Body of pancreas (tissue), 4 donors: Measurements from ENCODE around the gene PTMS. TPM values are rescaled to one million over a fixed set of nuclear protein-coding genes. Genes with fewer than 3 reads are reported as not detected.

Source experiments
- ATAC-seq: fragments of 150-250 bp; one replicate; pipeline ENCODE4 v1.9.1; 2016
- DNase-seq, 4 donors: peaks; one replicate each; pipeline ENCODE4 v3.0.0-alpha.2; 2019
- H3K27ac ChIP-seq, 4 donors: fragments of 200-600 bp; sonication (generic); 1 replicate in 3 of 4; 2 replicates in 1 of 4; pipeline versions ENCODE4 v1.5.1 to v1.6.1; 2016 to 2019; ENCODE audit warnings: mild to moderate bottlenecking in 1 of 4, mixed read lengths in 1 of 4, moderate library complexity in 1 of 4
- H3K27me3 ChIP-seq, 2 donors: fragments of 200-600 bp; sonication (generic); one replicate each; pipeline ENCODE4 v1.6.0; 2016; ENCODE audit warnings: mild to moderate bottlenecking in 1 of 2
- H3K36me3 ChIP-seq, 2 donors: fragments of 200-600 bp; sonication (generic); replicated peaks in 1 of 2; 2 replicates each; pipeline ENCODE4 v1.5.1; 2016; ENCODE audit warnings: low read depth in 2 of 2; ENCODE audit not compliant: insufficient read depth in 1 of 2
- H3K4me1 ChIP-seq: fragments of 200-600 bp; sonication (generic); one replicate; pipeline ENCODE4 v1.6.0; 2016
- H3K4me3 ChIP-seq, 2 donors: fragments of 200-600 bp; sonication (generic); 1 replicate in 1 of 2; 2 replicates in 1 of 2; pipeline ENCODE4 v1.5.1; 2016 to 2019
- H3K9me3 ChIP-seq, 3 donors: fragments of 200-600 bp; sonication (generic); 1 replicate in 2 of 3; 2 replicates in 1 of 3; pipeline ENCODE4 v1.5.1; 2016
- POLR2A ChIP-seq, 3 donors: fragments of 450-650 bp; IDR thresholded peaks; one replicate each; pipeline ENCODE4 v1.6.1; 2016; ENCODE audit warnings: antibody characterized with exemption in 3 of 3, mild to moderate bottlenecking in 2 of 3
- WGBS, 2 donors: methylation state at CpG; one replicate each; pipeline ENCODE4 v1.1.5; 2017; 5-methylcytosine and 5-hydroxymethylcytosine counted together
- intact Hi-C: fragments of 100-400 bp; cut with DNase I; formaldehyde crosslinking; loops from one replicate; pipeline ENCODE4 v1.15.1; 2023
- total RNA-seq, 2 donors: library from RNA; depleted of rRNA; stranded (reverse); fragments of >200 nt; gene quantifications; one replicate each; pipeline ENCODE4 v1.1.0, GENCODE V29; 2016
- TF ChIP-seq, protein P1 (sequence below), 7 experiments: fragments of 450-650 bp in 4 of 7; fragments of 200-600 bp in 3 of 7; sonication (generic) in 3 of 7; IDR thresholded peaks; one replicate each; pipeline ENCODE4 v1.5.1; 2016 to 2019; ENCODE audit warnings: antibody characterized with exemption in 7 of 7

The PTMS gene
- total RNA-seq, 2 donors from 2014 or later = 69.5 to 109 TPM

DNA sequence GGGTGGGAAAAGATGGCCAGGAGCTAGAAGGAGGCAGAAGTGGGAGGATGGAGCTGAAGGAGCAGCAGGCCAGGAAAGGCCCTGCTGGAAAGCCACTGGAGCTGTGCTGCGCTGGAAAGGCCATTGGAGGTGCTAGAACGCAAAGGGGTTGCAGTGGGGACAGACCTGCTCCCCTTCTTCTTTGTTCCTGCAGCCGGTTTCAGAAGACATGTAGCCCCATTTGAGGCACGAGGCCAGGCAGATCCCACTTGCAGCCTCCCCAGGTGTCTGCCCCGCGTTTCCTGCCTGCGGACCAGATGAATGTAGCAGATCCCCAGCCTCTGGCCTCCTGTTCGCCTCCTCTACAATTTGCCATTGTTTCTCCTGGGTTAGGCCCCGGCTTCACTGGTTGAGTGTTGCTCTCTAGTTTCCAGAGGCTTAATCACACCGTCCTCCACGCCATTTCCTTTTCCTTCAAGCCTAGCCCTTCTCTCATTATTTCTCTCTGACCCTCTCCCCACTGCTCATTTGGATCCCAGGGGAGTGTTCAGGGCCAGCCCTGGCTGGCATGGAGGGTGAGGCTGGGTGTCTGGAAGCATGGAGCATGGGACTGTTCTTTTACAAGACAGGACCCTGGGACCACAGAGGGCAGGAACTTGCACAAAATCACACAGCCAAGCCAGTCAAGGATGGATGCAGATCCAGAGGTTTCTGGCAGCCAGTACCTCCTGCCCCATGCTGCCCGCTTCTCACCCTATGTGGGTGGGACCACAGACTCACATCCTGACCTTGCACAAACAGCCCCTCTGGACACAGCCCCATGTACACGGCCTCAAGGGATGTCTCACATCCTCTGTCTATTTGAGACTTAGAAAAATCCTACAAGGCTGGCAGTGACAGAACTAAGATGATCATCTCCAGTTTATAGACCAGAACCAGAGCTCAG is 53.2 kb downstream of the PTMS start:
- intact Hi-C loops = no loop called here
- Histone ChIP-seq H3K9me3 (no peaks in the 10 kb centered on the region), H3K27ac (no peak overlapping the region), H3K4me1 (peaks cover 7% of the 10 kb centered on the region), H3K27me3 (peaks cover 0 to 11% of the 10 kb centered on the region in 2 donors), H3K4me3 (no peak overlapping the region), H3K36me3 (no peaks in the 10 kb centered on the region)
- DNase-seq (no peak), ATAC-seq (no peak)
- TF ChIP-seq POLR2A (IDR thresholded peaks at IDR 0.05) = no peak
- TF ChIP-seq, protein P1, sequence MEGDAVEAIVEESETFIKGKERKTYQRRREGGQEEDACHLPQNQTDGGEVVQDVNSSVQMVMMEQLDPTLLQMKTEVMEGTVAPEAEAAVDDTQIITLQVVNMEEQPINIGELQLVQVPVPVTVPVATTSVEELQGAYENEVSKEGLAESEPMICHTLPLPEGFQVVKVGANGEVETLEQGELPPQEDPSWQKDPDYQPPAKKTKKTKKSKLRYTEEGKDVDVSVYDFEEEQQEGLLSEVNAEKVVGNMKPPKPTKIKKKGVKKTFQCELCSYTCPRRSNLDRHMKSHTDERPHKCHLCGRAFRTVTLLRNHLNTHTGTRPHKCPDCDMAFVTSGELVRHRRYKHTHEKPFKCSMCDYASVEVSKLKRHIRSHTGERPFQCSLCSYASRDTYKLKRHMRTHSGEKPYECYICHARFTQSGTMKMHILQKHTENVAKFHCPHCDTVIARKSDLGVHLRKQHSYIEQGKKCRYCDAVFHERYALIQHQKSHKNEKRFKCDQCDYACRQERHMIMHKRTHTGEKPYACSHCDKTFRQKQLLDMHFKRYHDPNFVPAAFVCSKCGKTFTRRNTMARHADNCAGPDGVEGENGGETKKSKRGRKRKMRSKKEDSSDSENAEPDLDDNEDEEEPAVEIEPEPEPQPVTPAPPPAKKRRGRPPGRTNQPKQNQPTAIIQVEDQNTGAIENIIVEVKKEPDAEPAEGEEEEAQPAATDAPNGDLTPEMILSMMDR (IDR thresholded peaks at IDR 0.05) = no peak
- 83 to 88% methylated on average over 10 to 13 of the region's 13 CpGs for WGBS, 2 donors

DNA sequence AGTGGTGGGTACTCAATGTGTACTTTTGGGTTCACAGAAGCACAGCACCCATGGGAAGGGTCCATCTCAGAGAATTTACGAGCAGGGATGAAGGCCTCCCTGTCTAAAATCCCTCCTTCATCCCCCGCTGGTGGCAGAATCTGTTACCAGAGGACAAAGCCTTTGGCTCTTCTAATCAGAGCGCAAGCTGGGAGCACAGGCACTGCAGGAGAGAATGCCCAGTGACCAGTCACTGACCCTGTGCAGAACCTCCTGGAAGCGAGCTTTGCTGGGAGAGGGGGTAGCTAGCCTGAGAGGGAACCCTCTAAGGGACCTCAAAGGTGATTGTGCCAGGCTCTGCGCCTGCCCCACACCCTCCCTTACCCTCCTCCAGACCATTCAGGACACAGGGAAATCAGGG is 54.0 kb downstream of the PTMS start:
- Histone ChIP-seq H3K36me3 (no peaks in the 10 kb centered on the region), H3K4me3 (no peak overlapping the region), H3K9me3 (no peaks in the 10 kb centered on the region), H3K27ac (no peak overlapping the region), H3K27me3 (peaks cover 0 to 19% of the 10 kb centered on the region in 2 donors), H3K4me1 (peaks cover 8% of the 10 kb centered on the region)
- no peak for TF ChIP-seq POLR2A (IDR thresholded peaks at IDR 0.05)
- TF ChIP-seq, protein P1 (IDR thresholded peaks at IDR 0.05) = no peak
- DNase-seq = no peak
- ATAC-seq = no peak
- WGBS, 2 donors = 66 to 67% methylated on average over 2 to 5 of the region's 5 CpGs
- intact Hi-C loops = no loop called here

Other genes starting within 250 kb of the PTMS start
- 100 to 1,000 TPM; 311 to 476 TPM for gene GAPDH, start 231.8 kb upstream of the PTMS start, total RNA-seq
- gene IFFO1, start 210.3 kb upstream of the PTMS start, total RNA-seq = 10 to 100 TPM; 11.4 to 13.2 TPM
- 10 to 100 TPM; 10.9 to 83.1 TPM for gene NOP2, start 198.1 kb upstream of the PTMS start, total RNA-seq
- 100 to 1,000 TPM; 114 to 122 TPM for gene CHD4, start 159.0 kb upstream of the PTMS start, total RNA-seq
- 1 to 10 TPM in 1 of 2 donors, under 1 TPM in 1; 0.66 to 3.6 TPM for gene LPAR5, start 130.4 kb upstream of the PTMS start, total RNA-seq
- gene ACRBP, start 118.9 kb upstream of the PTMS start, total RNA-seq = 1 to 10 TPM in 1 of 2 donors, under 1 TPM in 1; 0.78 to 5.9 TPM
- gene ING4, start 103.2 kb upstream of the PTMS start, total RNA-seq = 10 to 100 TPM; 23.3 to 39.9 TPM
- gene ZNF384, start 77.0 kb upstream of the PTMS start, total RNA-seq = 10 to 100 TPM; 20.0 to 25.4 TPM
- not detected for gene PIANP, start 65.5 kb upstream of the PTMS start, total RNA-seq
- gene COPS7A, start 42.3 kb upstream of the PTMS start, total RNA-seq = 10 to 100 TPM; 20.2 to 27.7 TPM
- 10 to 100 TPM; 59.4 to 76.5 TPM for gene MLF2, start 13.2 kb upstream of the PTMS start, total RNA-seq
- not detected for gene LAG3, start 6.2 kb downstream of the PTMS start, total RNA-seq
- 1 to 10 TPM; 3.0 to 5.2 TPM for gene CD4, start 23.2 kb downstream of the PTMS start, total RNA-seq
- under 1 TPM in 1 of 2 donors, not detected in 1; 0.78 TPM for gene GPR162, start 55.5 kb downstream of the PTMS start, total RNA-seq
- 10 to 100 TPM; 17.6 to 43.2 TPM for gene P3H3, start 62.0 kb downstream of the PTMS start, total RNA-seq
- under 1 TPM; 0.33 to 0.52 TPM for gene GNB3, start 74.6 kb downstream of the PTMS start, total RNA-seq
- gene CDCA3, start 84.9 kb downstream of the PTMS start, total RNA-seq = 1 to 10 TPM in 1 of 2 donors, under 1 TPM in 1; 0.52 to 2.3 TPM
- 10 to 100 TPM; 18.2 to 60.6 TPM for gene USP5, start 85.8 kb downstream of the PTMS start, total RNA-seq
- gene TPI1, start 101.2 kb downstream of the PTMS start, total RNA-seq = 100 to 1,000 TPM; 134 to 152 TPM
- gene SPSB2, start 106.9 kb downstream of the PTMS start, total RNA-seq = 10 to 100 TPM in 1 of 2 donors, 1 to 10 TPM in 1; 2.6 to 11.9 TPM
- 10 to 100 TPM in 1 of 2 donors, 1 to 10 TPM in 1; 7.0 to 21.1 TPM for gene LRRC23, start 138.5 kb downstream of the PTMS start, total RNA-seq
- 10 to 100 TPM in 1 of 2 donors, 1 to 10 TPM in 1; 4.4 to 11.9 TPM for gene ENO2, start 148.2 kb downstream of the PTMS start, total RNA-seq
- gene ATN1, start 161.6 kb downstream of the PTMS start, total RNA-seq = 10 to 100 TPM; 36.1 to 86.7 TPM
- gene RNU7-1, start 177.5 kb downstream of the PTMS start, total RNA-seq = not detected
- 100 to 1,000 TPM; 219 to 302 TPM for gene C12orf57, start 177.7 kb downstream of the PTMS start, total RNA-seq
- gene PTPN6, start 185.0 kb downstream of the PTMS start, total RNA-seq = 10 to 100 TPM; 18.4 to 19.4 TPM
- 100 to 1,000 TPM in 1 of 2 donors, 10 to 100 TPM in 1; 83.4 to 125 TPM for gene PHB2, start 204.3 kb downstream of the PTMS start, total RNA-seq
- gene EMG1, start 204.6 kb downstream of the PTMS start, total RNA-seq = 10 to 100 TPM in 1 of 2 donors, 1 to 10 TPM in 1; 8.3 to 15.5 TPM